ENCODE results near the gene ZNF500.

GRCh38 chr16:4702466-4702808, 64.5 kb downstream of the ZNF500 start:
- TF ChIP-seq CTCF (IDR thresholded peaks at IDR 0.05) = no peak
- no peak for TF ChIP-seq POLR2A (IDR thresholded peaks at IDR 0.05)
- no peak for TF ChIP-seq POLR2AphosphoS5 (IDR thresholded peaks at IDR 0.05)

Measured in prostate gland (tissue), 2 donors.